Astrocyte of the hippocampus (primary cell): ENCODE data around the gene SFTPB.
A peak's percentile ranks its signal among the peaks of the same experiment; 100 is the strongest.
"Not testable (repeated sequence)": the region's sequence is repeated elsewhere in the genome, so short reads cannot be mapped to it uniquely, and the experiment has no call there.

Experiments used
- DNase-seq: peaks from one replicate; pipeline ENCODE4 v3.0.0; 2011; ENCODE audit warnings: low read depth, low spot score

SFTPB gene

GRCh38 chr2:85656468-85656867 is 11.5 kb downstream of the SFTPB start:
- DNase-seq = no peak

GRCh38 chr2:85655961-85656417 is 12.0 kb downstream of the SFTPB start:
- DNase-seq = no peak

GRCh38 chr2:85653996-85654395 is 14.0 kb downstream of the SFTPB start:
- no peak for DNase-seq

GRCh38 chr2:85652056-85652455 is 15.9 kb downstream of the SFTPB start:
- DNase-seq = no peak

- no peak for DNase-seq
These were observed 16.9 kb downstream of the SFTPB start for GRCh38 chr2:85651097-85651496.

GRCh38 chr2:85650456-85650855 is 17.5 kb downstream of the SFTPB start:
- DNase-seq = no peak

- peak; percentile 32 for DNase-seq
These were observed 18.5 kb downstream of the SFTPB start for GRCh38 chr2:85649201-85650190.

- DNase-seq = peak; percentile 54
These were observed 19.4 kb downstream of the SFTPB start for GRCh38 chr2:85648619-85649018.

GRCh38 chr2:85647823-85648526 is 20.0 kb downstream of the SFTPB start:
- no peak for DNase-seq

GRCh38 chr2:85646166-85646565 is 21.8 kb downstream of the SFTPB start:
- no peak for DNase-seq

GRCh38 chr2:85644909-85645308 is 23.1 kb downstream of the SFTPB start:
- DNase-seq = no peak

- DNase-seq = no peak
These were observed 25.3 kb downstream of the SFTPB start for GRCh38 chr2:85642725-85643124.

GRCh38 chr2:85635636-85636035 is 32.4 kb downstream of the SFTPB start:
- DNase-seq = no peak

GRCh38 chr2:85635011-85635410 is 33.0 kb downstream of the SFTPB start:
- DNase-seq = no peak

GRCh38 chr2:85631316-85631715 is 36.7 kb downstream of the SFTPB start:
- no peak for DNase-seq

- DNase-seq = no peak
These were observed 39.3 kb downstream of the SFTPB start for GRCh38 chr2:85628658-85629057.

- DNase-seq = no peak
These were observed 44.0 kb downstream of the SFTPB start for GRCh38 chr2:85623991-85624390.

- DNase-seq = no peak
These were observed 46.7 kb downstream of the SFTPB start for GRCh38 chr2:85621338-85621737.

- DNase-seq = no peak
These were observed 48.4 kb downstream of the SFTPB start for GRCh38 chr2:85619617-85620016.

GRCh38 chr2:85617723-85618122 is 50.3 kb downstream of the SFTPB start:
- DNase-seq = not testable (repeated sequence)

- DNase-seq = no peak
These were observed 52.6 kb downstream of the SFTPB start for GRCh38 chr2:85615413-85615728.

GRCh38 chr2:85614757-85615156 is 53.2 kb downstream of the SFTPB start:
- not testable (repeated sequence) for DNase-seq
